GM18505 (cell line): ENCODE results near the gene MTHFS.

ENCODE experiments used
- ATAC-seq: cut with Tn5 transposase; IDR thresholded peaks from one replicate; pipeline ENCODE4 v1.9.1; 2021; ENCODE audit not compliant: unreplicated experiment
- POLR2A ChIP-seq: IDR thresholded peaks from 4 replicates; pipeline ENCODE4 v1.6.1; 2011; ENCODE audit warnings: borderline replicate concordance; ENCODE audit not compliant: insufficient read depth, insufficient read length; ENCODE audit errors: extremely low read depth

Gene MTHFS

GRCh38 chr15:79811406-79812405 is 85.1 kb downstream of the MTHFS start:
- no peak for TF ChIP-seq POLR2A
- ATAC-seq: no peak

- TF ChIP-seq POLR2A: no peak
- no peak for ATAC-seq
Observed at GRCh38 chr15:79804838-79805237, 92.0 kb downstream of the MTHFS start.

- no peak for TF ChIP-seq POLR2A
- ATAC-seq: no peak
Observed at GRCh38 chr15:79798311-79798710, 98.5 kb downstream of the MTHFS start.
